Epithelial cell of alveolus of lung (primary cell): ENCODE data around the gene VCAM1. TPM values are rescaled to one million over a fixed set of nuclear protein-coding genes. Genes with fewer than 3 reads are reported as not detected.

Source experiments
- total RNA-seq: library from RNA; depleted of rRNA; stranded (reverse); fragments of >200 nt; gene quantifications from 2 replicates; pipeline ENCODE4 v1.2.1, GENCODE V29; 2015

Gene VCAM1
- total RNA-seq, result 15.0 and 35.4 TPM in 2 replicates

GRCh38 chr1:100719490-100719889, at the start of gene VCAM1:
Gene VCAM1, plus strand, starts transcription at chr1:100719742. Its CDS starts 119 bp downstream, at chr1:100719861.

Other genes starting within 250 kb of the VCAM1 start
- gene GPR88, start 181.6 kb upstream of the VCAM1 start, total RNA-seq, result under 0.01 and 0.13 TPM in 2 replicates
- 29.2 and 29.5 TPM in 2 replicates for gene EXTL2, start 175.1 kb downstream of the VCAM1 start, total RNA-seq
- gene SLC30A7, start 176.3 kb downstream of the VCAM1 start, total RNA-seq, result 29.9 and 31.3 TPM in 2 replicates